Measurements from ENCODE around the gene CSDE1. TPM values are rescaled to one million over a fixed set of nuclear protein-coding genes. Genes with fewer than 3 reads are reported as not detected.

CSDE1 gene
- total RNA-seq, 2 donors from 2014 or later, result 560 to 1,490 TPM

GRCh38 chr1:114716304-114717170 lies 41.2 kb downstream of the CSDE1 start, which contains the start of gene NRAS:
Gene NRAS (minus strand): TSS chr1:114716771. CDS start chr1:114716160, 611 bp downstream.
- Histone ChIP-seq H3K27me3 (replicated peaks; ENCODE audit: insufficient read depth) (no peaks in the 10 kb centered on the region), H3K27ac (peak within 1 kb of the TSS; percentile 91 to 95), H3K4me1 (ENCODE audit: control insufficient read depth in 1 of 2, low read depth in 2 of 2) (peaks cover 8 to 16% of the 10 kb centered on the region in 2 donors), H3K9me3 (no peaks in the 10 kb centered on the region), H3K4me3 (peak within 1 kb of the TSS; percentile 94), H3K36me3 (peaks cover 26% of the 10 kb centered on the region)
- DNase-seq (ENCODE audit: low spot score) (peak; percentile 82), ATAC-seq (ENCODE audit: insufficient number of reproducible peaks, low FRiP score, low read depth) (peak; percentile 65)
- TF ChIP-seq CTCF (IDR thresholded peaks at IDR 0.05), result no peak

GRCh38 chr1:114715952-114716303 lies 41.9 kb downstream of the CSDE1 start:
- no peak for TF ChIP-seq CTCF (IDR thresholded peaks at IDR 0.05)
- Histone ChIP-seq H3K27ac (peak overlapping the region; percentile 91 to 95), H3K9me3 (no peaks in the 10 kb centered on the region), H3K36me3 (peaks cover 29% of the 10 kb centered on the region), H3K27me3 (replicated peaks; ENCODE audit: insufficient read depth) (no peaks in the 10 kb centered on the region), H3K4me3 (peak overlapping the region; percentile 94), H3K4me1 (ENCODE audit: control insufficient read depth in 1 of 2, low read depth in 2 of 2) (peaks cover 8 to 16% of the 10 kb centered on the region in 2 donors)
- DNase-seq (ENCODE audit: low spot score) (no peak), ATAC-seq (ENCODE audit: insufficient number of reproducible peaks, low FRiP score, low read depth) (no peak)

GRCh38 chr1:114712977-114713376 lies 44.8 kb downstream of the CSDE1 start:
- peaks cover 23% of the 10 kb centered on the region for H3K36me3 ChIP-seq
- no peak for ATAC-seq (ENCODE audit: insufficient number of reproducible peaks, low FRiP score, low read depth)

GRCh38 chr1:114710360-114710759 lies 47.4 kb downstream of the CSDE1 start:
- no peak overlapping the region for H3K27ac ChIP-seq
- no peak for DNase-seq (ENCODE audit: low spot score)
- TF ChIP-seq CTCF (IDR thresholded peaks at IDR 0.05), result no peak
- no peak overlapping the region for H3K4me3 ChIP-seq
- no peaks in the 10 kb centered on the region for H3K27me3 ChIP-seq (replicated peaks; ENCODE audit: insufficient read depth)
- no peaks in the 10 kb centered on the region for H3K9me3 ChIP-seq
- peaks cover 5 to 6% of the 10 kb centered on the region in 2 donors for H3K4me1 ChIP-seq (ENCODE audit: control insufficient read depth in 1 of 2, low read depth in 2 of 2)
- no peak for ATAC-seq (ENCODE audit: insufficient number of reproducible peaks, low FRiP score, low read depth)
- H3K36me3 ChIP-seq, result peaks cover 44% of the 10 kb centered on the region

More at GRCh38 chr1:114712977-114713376, 44.8 kb downstream of the CSDE1 start:
- Histone ChIP-seq H3K27me3 (replicated peaks; ENCODE audit: insufficient read depth) (no peaks in the 10 kb centered on the region), H3K4me1 (ENCODE audit: control insufficient read depth in 1 of 2, low read depth in 2 of 2) (peaks cover 8 to 16% of the 10 kb centered on the region in 2 donors), H3K9me3 (no peaks in the 10 kb centered on the region), H3K27ac (no peak overlapping the region), H3K4me3 (no peak overlapping the region)
- no peak for DNase-seq (ENCODE audit: low spot score)
- TF ChIP-seq CTCF (IDR thresholded peaks at IDR 0.05), result no peak

- no peak overlapping the region for H3K4me3 ChIP-seq
- TF ChIP-seq CTCF (IDR thresholded peaks at IDR 0.05), result no peak
- peaks cover 44% of the 10 kb centered on the region for H3K36me3 ChIP-seq
- H3K27ac ChIP-seq, result no peak overlapping the region
- no peak for DNase-seq (ENCODE audit: low spot score)
- no peak for ATAC-seq (ENCODE audit: insufficient number of reproducible peaks, low FRiP score, low read depth)
- no peaks in the 10 kb centered on the region for H3K4me1 ChIP-seq (ENCODE audit: control insufficient read depth in 1 of 2, low read depth in 2 of 2)
- H3K9me3 ChIP-seq, result no peaks in the 10 kb centered on the region
- H3K27me3 ChIP-seq (replicated peaks; ENCODE audit: insufficient read depth), result no peaks in the 10 kb centered on the region
Measured at GRCh38 chr1:114707604-114708003, 50.2 kb downstream of the CSDE1 start.
